HG02973 (cell line): ENCODE results near the gene SPATA4.
"Not testable (repeated sequence)": the region's sequence is repeated elsewhere in the genome, so short reads cannot be mapped to it uniquely, and the experiment has no call there.

Experiments
- ATAC-seq: cut with Tn5 transposase; IDR thresholded peaks from one replicate; pipeline ENCODE4 v1.9.1; 2021; ENCODE audit warnings: moderate library complexity; ENCODE audit not compliant: unreplicated experiment

SPATA4 gene

DNA sequence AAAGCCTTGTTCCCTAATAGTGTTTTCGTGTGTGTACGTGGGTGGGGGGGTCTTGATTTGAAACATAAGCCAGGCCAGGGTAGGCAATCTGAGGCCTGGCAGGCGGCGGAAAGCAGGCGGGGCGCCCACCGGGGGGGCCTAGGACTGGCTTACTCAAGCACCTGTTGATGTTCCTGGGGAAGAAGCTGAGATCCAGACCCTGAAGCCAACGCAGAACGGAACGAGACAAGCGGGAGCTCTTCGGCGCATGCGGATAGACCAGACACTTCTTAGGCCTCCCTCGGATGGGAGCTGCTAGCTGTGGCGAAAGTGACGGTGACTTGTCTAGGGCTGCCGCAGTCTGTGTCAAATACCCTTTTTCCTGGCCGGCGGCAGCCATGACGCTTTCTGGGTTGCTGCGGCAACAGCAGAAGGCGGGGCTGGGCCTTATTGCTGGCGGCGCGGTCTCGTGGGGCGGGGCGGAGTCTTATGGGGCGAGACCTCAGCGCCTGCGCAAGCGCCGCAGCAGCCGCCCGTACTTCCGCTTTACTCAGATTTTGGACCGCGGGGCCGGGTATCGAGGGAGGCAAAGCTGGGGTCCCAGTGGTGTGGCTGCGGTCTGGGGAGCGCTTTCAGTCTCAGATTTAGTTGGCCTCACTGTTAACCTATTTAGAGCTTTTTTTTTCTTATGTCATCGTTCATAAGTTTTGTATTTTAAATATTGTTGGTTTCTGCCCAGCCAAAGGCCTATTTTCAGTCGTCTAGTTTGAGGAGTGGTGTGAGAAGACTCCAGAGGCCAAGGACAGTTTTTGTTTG is at the start of gene SPATA4:
TSS of gene SPATA4 (minus strand) at position 402 of the 795 bp plus-strand sequence. CDS start at position 379, 23 bp downstream.
- ATAC-seq: peak; percentile 98

DNA sequence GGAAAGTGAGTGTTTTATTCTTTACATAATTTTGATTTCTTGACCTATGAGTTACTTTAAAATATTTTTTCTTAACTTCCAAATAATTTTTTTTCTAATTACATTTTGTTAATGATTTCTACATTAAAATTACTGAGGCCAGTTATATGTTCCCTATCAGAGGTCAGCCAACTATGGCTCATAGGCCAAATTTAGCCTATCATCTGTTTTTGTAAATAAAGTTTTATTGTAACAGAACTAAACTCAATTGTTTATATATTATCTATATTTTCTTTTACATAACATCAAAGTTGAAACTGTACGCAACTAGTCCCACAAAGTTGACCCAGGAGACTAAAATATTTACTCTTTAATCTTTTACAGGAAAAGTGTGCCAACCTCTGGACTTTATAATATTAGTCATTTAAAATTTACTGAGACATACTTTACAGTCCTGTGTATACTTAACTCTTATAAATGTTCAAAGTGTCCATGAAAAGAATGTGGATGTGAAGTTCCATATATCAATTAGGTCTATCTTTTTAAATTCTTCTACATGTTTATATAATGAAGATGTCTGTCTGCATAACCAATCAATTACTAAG is 47.5 kb upstream of the SPATA4 start:
- ATAC-seq: no peak

DNA sequence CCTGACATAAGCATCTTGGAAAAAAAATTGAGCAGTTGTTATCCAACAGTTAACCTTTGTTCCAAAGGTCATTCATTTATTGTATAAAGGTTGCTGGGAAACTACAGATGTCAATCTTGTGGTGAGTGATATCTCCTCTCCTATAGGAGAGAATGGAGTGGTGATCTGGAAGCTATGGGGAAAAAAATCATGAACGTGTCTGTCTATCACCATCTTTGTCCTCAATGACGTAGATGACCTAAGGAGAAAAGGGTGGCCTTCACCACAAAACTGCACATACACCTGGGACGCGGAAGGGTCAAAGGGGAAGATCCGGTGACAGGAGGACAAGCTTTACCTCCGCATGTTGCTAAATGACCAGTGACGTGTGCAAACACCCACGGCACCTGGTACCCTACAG is 46.3 kb upstream of the SPATA4 start:
- no peak for ATAC-seq

DNA sequence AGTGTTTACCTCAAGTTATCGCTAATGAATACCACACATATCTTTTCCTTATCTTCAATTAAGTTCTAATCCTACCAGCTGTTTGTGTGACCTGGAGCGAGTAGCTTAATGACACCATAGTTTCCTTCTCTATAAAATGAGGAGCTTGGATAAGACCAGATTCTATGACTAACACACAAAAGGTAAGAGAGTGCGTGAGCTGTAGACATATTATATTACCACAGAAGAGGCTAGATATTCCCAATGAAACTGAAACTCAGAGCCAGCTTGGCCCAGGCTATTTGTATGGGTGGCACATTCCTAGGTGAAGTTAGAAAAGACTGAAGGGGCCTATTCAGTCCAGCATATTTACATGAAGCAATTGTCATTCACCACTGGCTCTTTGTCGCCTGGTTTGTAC is 43.4 kb upstream of the SPATA4 start:
- ATAC-seq: no peak

DNA sequence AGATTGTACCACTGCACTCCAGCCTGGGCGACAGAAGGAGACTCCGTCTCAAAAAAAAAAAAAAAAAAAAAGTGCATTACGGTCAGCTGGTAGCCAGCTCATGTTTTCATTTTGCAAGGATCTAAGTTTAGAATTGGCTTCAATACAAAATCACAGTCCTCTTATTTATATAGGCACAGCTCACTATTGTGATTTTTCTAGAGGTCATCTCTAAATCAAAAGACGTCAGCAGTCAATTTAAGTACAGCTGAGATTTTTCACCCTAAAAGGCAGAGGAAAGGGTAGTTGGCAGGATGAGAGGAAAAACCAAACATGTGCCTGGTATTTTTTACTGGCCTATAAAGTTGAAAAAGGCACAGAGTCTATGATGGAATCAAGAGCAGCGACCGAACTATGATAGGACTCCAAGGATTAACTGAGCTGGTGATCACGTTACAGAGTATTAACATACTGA is 42.8 kb upstream of the SPATA4 start:
- no peak for ATAC-seq

DNA sequence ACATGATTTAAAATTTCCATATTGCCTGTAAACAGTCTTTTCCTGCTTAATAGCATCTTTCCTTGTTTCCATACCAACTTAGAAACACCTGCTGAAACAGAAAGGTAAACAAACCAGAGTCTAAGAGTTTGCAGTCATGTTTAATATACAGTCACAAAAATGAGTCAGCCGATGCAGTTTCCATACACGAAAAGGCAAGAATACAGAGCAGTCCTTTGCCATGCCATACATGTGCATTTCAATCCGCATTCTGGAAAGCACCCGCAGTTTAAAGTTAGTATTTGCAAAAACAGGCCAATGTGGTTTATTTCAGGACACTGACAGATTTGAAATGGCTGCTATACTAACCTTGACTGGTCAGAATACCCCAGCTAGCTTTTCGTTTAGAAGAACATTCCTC is 41.6 kb upstream of the SPATA4 start:
- no peak for ATAC-seq

DNA sequence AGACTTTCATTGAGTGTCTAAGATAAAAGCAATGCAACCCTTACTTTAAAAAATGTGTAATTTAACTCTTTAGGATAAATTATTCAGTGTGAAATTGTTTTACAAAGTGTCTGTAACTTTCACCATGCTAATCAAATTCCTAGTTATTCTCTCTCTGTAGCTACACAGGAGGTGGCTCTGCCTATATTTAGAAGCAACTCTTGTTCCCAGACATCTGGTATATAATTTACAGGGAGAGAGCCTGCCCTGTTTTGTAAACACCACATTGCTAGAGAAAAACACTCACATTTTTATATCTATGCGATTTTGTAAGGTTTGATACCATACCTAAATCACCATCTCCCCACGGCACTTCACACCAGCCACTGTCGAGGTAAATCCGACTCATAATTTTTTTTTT is 35.5 kb upstream of the SPATA4 start:
- no peak for ATAC-seq

DNA sequence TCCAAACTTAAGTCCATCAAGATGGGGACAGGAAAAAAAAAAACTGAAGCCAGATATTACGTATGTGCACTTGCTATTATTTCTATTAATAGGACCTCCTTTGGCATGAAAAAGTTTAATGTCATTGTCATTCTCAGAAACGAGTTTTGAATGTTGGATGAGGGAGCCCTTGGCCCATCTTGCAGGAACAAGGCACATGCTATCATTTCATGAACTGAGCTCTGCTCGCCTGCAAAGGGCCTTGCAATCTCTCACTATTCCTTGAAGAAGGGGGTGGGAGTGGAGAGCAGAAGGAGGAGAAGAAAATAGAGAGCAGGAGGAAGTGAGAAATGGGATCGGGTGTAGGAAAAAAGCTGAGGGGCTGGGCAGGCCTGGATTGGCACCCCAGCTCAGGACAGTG is 34.3 kb upstream of the SPATA4 start:
- ATAC-seq: no peak

DNA sequence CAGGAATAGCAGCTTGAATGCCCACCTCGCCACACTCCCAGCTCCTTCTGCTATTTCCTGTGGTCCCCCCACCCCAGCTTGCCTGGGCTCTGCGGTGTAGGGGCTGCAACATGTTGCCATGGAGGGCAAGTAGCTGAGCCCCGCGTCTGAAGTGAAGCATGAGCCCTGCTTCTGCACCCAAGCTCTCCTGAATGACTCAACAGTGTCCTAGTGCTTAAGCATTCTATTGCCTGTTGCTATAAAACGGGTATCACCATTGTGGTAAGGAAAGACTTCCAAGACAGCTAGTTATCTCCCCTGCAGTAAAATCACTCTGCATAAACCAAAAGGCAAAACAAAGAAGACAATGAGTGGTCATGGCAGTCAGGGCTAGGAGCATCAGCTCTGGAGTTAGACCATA is 31.4 kb upstream of the SPATA4 start:
- ATAC-seq: no peak

DNA sequence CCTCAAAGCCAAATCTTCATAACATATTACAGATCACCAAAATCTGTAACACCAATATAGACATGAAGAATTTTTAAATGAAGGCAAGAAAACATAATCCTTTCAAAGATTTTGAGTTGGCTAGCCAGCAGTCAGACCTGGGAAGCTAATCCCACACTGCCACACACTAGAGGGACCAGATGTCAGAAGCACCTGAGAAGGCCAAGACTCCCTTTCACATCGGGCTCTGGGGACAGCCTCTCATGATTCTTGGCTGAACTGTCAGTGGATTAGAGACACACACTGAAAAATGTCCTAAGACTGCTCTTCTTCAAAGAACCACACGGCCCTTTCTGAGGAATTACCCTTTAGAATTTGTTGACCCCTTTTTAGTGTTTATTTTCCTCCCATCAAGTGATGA is 28.2 kb upstream of the SPATA4 start:
- ATAC-seq: no peak

DNA sequence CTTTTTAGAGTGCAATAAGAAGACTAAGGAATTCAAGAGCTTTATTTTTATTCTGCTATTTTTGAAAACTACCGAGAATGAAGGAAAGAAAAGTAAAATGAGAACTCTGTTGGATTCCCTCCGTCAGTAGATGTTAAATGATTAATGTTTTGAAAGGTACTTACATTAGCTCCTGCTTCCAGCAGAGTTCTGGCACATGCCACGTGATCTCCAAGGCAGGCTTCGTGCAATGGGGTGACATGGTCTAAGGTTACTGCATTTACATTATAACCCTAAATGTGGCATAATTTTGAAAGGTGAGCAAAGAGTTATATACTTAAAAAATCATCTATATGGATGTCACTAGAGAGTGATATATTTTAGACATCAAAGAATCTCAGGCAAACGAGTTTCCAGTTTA is 26.8 kb upstream of the SPATA4 start:
- no peak for ATAC-seq

DNA sequence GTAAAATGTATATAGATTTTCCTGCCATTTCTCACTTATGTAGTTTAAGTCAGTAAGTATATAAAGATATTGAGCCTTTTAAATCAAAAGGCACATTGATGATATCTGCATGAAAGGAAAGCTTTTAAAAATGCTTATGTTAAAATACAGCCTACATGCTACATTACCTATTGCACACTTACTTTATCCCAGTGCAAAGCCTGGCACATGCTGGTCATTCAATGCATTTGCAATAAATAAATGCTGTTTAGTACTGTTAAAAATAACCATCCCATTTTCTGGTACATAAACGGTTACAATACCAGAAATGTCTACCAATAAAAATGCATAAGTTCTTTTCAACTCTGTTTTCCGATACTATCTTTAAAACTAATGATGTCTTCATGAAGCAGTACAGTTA is 22.1 kb upstream of the SPATA4 start:
- ATAC-seq: no peak

DNA sequence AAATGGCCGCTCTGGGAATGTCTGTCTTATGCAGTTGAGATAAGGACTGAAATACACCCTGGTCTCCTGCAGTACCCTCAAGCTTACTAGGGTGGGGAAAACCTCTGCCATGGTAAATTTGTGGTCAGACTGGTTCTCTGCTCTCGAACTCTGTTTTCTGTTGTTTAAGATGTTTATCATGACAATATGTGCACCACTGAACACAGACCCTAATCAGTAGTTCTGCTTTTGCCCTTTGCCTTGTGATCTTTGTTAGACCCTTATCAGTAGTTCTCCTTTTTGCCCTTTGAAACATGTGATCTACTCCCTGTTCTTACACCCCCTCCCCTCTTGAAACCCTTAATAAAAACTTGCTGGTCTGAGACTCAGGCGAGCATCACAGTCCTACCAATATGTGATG is 17.0 kb upstream of the SPATA4 start:
- not testable (repeated sequence) for ATAC-seq

DNA sequence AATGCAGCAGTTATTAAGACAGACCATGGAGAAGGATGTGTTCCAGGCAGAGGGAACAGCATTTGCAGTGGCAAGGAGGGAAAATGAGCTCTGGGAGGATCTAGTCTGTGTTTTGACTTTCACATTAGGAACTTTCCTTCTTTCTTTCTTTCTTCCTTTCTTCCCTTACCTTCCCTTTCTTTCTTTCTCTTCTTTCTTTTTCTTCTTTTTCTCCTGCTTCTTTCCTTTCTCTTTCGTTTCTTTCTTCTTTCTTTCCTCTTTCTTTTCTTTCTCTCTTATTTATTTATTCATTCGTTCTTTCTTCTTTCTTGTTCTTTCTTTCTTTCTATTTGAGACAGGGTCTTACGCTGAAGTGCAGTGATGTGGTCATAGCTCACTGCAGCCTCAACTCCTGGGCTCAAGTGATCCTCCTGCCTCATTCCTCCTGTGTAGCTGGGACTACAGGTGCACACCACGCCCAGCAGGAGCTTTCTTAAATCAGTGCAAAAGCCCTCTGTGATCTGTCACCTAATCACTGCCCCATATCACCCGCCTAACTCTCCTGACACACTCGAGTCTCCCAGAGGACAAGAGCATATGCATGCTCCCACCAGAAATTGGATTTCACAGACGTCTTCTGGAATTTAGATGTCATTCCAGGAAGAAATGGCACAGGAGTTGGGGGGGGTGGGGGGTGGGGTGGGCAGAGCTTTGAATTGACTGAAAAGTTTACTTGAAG is 15.4 kb upstream of the SPATA4 start:
- ATAC-seq: no peak

DNA sequence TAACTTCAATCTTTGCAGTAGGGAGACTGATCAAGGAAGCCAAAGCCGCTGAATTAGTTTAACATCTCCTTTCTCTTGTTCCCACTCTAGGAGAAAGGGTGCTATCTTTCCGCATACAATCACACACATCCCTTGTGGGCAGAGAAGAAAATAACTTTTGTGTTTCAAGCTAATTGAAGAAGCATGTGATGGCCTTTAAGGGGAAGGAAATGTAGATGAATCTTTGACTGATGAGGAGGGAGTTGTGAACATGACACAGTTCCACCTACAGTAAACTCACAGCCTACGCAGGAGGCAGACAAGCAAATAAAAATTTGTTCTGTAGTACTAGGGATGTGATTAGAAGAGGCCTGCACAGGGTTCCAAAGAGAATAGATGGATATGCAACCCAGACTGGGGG is 14.7 kb upstream of the SPATA4 start:
- ATAC-seq: no peak

DNA sequence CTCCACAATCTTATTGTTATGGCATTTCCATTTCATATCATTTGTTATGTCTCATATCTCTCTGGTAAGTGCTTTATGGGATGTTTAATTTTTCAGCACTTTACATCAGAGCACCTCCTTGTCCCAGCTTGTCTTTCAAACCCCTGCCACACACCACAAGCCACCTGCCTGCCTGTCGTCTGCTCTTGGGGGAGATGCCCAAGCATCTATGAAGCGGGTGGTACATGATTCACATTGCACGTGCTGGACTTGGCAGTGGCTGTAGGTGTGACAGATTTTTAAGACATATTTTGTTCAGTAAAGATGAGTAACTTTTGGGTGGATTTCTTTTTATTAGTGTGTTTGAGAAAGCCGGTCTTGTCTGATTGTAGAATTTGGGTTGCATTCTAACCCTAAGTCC is 14.2 kb upstream of the SPATA4 start:
- ATAC-seq: no peak

DNA sequence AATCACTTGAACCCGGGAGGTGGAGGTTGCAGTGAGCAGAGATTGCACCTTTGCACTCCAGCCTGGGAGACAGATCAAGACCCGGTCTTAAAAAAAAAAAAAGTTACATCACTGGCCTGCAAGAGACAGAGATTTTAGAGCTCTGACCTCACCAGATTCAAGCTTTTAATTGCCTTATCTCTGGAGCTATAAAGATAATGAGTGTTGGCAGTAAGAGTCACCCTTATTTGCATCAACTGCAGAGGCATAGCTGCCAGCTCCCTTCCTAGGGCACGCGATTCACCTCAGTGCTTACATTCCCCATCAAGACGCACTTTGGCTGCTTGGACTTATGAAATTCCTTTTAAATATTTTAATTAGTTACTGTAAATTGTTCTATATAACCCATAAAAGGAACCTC is 12.5 kb upstream of the SPATA4 start:
- ATAC-seq: no peak

DNA sequence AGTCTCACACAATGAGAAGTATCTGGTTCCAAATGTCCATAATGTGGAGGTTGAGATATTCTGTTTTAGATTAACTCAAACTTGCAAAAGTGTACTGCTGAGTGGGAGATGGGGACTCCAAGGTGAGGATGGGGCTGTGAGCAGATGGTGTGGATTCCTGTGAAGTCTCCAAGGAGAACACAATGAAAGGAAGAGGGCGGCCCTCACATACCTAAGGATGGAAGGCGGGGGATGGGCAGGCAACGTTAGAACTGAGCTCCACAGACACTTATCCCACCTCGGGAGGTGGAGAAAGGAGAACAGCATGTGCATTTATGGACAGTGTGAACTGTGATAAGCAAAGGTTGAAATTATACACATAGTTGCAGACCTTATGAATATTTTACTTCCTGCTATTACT is 9.9 kb upstream of the SPATA4 start:
- no peak for ATAC-seq

DNA sequence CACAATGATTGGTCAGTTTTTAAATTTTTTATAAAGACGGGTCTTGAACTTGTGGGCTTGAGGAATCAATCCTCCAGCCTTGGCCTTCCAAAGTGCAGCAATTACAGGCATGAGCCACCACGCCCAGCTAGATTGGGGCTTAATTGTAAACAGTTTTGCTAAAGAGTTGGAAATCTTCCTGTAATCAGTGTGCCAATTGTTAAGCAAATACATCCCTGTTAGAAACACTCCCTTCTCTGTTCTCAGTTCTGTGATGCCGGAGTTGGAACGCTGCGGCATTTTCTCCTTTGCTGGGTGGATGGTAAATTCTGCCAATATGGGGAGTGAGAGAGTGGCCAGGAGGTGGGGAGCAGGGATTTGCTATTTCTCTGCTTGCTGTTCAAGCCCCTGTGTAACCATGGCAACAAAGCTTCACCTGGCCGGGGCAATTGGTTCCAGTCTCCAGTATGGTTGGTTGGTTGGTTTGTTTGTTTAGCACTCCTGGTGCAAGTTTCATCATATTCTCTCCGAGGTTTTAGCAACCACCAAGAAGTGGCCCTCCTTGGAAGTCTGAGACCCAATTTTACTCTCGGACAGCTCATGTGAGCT is 3.0 kb upstream of the SPATA4 start:
- ATAC-seq: no peak

DNA sequence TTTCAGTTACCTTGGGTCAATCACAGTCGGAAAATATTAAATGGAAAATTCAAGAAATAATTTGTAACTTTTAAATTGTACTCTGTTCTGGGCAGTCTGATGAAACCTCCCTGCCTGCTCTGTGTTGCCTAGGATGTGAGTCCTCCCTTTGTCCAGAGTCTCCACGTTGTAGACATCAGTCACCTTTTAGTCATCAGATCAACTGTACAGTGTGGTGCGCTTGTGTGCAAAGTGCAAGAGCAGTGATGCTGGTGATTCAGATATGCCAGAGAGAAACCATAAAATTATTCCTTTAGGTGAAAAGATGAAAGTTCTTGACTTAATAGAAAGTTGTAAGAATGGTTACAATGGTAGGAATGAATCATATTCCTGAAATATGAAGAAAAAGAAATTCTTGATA is 1.4 kb downstream of the SPATA4 start:
- no peak for ATAC-seq

DNA sequence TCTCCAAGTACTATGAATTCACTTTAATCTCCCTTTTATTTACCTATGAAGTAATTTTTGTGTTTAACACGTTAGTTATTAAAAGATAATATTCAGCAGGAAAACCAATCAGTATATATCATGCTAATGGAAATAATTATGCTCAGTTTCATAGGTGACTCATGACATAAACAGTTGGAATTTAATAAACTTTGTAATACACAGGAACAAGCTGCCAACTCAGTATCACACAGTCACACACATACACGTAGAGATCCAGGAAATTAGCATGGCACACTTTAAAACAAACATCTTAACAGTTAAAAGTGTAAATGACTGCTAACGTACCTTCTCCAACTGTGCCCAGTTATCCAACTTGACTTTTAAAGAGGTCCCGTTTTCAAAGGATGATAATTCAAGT is 2.3 kb downstream of the SPATA4 start:
- no peak for ATAC-seq

DNA sequence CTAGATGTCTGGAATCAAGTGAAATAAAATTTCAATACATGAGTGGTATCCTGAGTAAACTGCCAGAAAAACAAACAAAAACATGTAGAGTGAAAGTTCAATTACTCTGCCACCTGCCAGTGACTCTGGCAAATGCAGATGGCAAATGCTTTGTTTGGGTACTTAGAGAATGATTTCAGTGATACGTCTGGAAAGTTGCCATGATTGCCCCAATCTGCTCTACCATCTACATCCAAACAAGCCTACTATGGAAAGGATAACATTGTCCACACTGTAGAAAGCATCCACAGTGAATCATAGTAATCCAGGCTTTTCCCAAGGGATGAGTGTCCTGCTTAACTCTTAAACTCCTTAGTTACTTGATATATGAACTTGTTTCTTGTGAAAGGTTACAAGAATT is 3.4 kb downstream of the SPATA4 start:
- no peak for ATAC-seq
